Heart left ventricle (tissue), 13 donors: ENCODE measurements around the gene XXYLT1.

Experiments
- CTCF ChIP-seq, 12 donors: fragments of 200-600 bp; sonication (generic) in 4 of 12; IDR thresholded peaks; one replicate each; pipeline versions ENCODE4 v1.5.0 to v1.8.0; 2018 to 2022; ENCODE audit warnings: antibody characterized with exemption in 12 of 12, mild to moderate bottlenecking in 5 of 12
- POLR2A ChIP-seq, 2 donors: fragments of 450-650 bp; IDR thresholded peaks; one replicate each; pipeline ENCODE4 v1.6.1; 2017; ENCODE audit warnings: antibody characterized with exemption in 2 of 2, mild to moderate bottlenecking in 2 of 2, moderate library complexity in 2 of 2
- donor health status: ischemic (EF 13 %, LVEDD 7.1; RV severe dilation, severe dysfunction).
- donor health status: DM: no; HTN: yes; CAD: no.
- donor health status: DM: no; HTN: no; CAD: no.
- donor health status: ischemic (EF 25% LVEDD 6.9; RV normal size, moderate dysfunction).
- donor health status: ischemic (EF 25% LVEDD 5.7; RV mildly dilated, moderate dysfunction).
- donor health status: ischemic (EF 35%, LVEDD 5.7; RV mildly dilated, moderate dysfunction).
- donor health status: nonischemic (EF 11% LVEDD 7.7; RV severe dilation, severe dysfunction).
- donor health status: DM: yes; HTN: yes; CAD: no.
- donor health status: PGD.
- donor health status: ischemic (EF 29% LVEDD 5.4; RV normal size, mild dysfunction).
- donor health status: nonischemic (EF 23%, LVEDD 6.1; RV moderate dilation, normal function).

GRCh38 chr3:195183071-195183776 is 87.7 kb downstream of the XXYLT1 start:
- TF ChIP-seq CTCF (IDR thresholded peaks at IDR 0.05) (no peak), POLR2A (IDR thresholded peaks at IDR 0.05) (no peak)
